ENCODE results near the gene DOCK7.

Gene DOCK7

GRCh38 chr1:62405247-62405646 lies 282.9 kb downstream of the DOCK7 start:
- no peak for TF ChIP-seq CTCF (IDR thresholded peaks at IDR 0.05; ENCODE audit: extremely low read depth, missing control alignments)

More at GRCh38 chr1:62405247-62405646, 282.9 kb downstream of the DOCK7 start:
- no peak for DNase-seq (ENCODE audit: low spot score)
